Omental fat pad (tissue), 4 donors: ENCODE data around the gene MYH3. TPM values are rescaled to one million over a fixed set of nuclear protein-coding genes. Genes with fewer than 3 reads are reported as not detected.
A peak's percentile ranks its signal among the peaks of the same experiment; 100 is the strongest.

Experiments used
- ATAC-seq: fragments of 150-250 bp; one replicate; pipeline ENCODE4 v1.9.1; 2016; ENCODE audit warnings: mild to moderate bottlenecking, moderate library complexity; ENCODE audit not compliant: low FRiP score
- DNase-seq: peaks from one replicate; pipeline ENCODE4 v3.0.0-alpha.2; 2019; ENCODE audit warnings: low spot score
- total RNA-seq, 4 donors: library from RNA; depleted of rRNA; stranded (reverse); fragments of >200 nt; gene quantifications; one replicate each; pipeline ENCODE4 v1.1.0, GENCODE V29; 2016
- TF ChIP-seq, protein P1 (sequence below), 3 donors: fragments of 450-650 bp; IDR thresholded peaks; one replicate each; pipeline ENCODE4 v1.5.1; 2016 to 2017; ENCODE audit warnings: antibody characterized with exemption in 3 of 3, mild to moderate bottlenecking in 3 of 3, moderate library complexity in 2 of 3

MYH3 gene
- total RNA-seq, 4 donors from 2014 or later: 2.3 to 2.8 (median 2.5) TPM

- ATAC-seq (no peak), DNase-seq (peak; percentile 96)
- TF ChIP-seq, protein P1, sequence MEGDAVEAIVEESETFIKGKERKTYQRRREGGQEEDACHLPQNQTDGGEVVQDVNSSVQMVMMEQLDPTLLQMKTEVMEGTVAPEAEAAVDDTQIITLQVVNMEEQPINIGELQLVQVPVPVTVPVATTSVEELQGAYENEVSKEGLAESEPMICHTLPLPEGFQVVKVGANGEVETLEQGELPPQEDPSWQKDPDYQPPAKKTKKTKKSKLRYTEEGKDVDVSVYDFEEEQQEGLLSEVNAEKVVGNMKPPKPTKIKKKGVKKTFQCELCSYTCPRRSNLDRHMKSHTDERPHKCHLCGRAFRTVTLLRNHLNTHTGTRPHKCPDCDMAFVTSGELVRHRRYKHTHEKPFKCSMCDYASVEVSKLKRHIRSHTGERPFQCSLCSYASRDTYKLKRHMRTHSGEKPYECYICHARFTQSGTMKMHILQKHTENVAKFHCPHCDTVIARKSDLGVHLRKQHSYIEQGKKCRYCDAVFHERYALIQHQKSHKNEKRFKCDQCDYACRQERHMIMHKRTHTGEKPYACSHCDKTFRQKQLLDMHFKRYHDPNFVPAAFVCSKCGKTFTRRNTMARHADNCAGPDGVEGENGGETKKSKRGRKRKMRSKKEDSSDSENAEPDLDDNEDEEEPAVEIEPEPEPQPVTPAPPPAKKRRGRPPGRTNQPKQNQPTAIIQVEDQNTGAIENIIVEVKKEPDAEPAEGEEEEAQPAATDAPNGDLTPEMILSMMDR (IDR thresholded peaks at IDR 0.05): peak in 1 of 3 donors; percentile 91
Measured at GRCh38 chr17:10616502-10617119, 40.5 kb downstream of the MYH3 start.

DNA sequence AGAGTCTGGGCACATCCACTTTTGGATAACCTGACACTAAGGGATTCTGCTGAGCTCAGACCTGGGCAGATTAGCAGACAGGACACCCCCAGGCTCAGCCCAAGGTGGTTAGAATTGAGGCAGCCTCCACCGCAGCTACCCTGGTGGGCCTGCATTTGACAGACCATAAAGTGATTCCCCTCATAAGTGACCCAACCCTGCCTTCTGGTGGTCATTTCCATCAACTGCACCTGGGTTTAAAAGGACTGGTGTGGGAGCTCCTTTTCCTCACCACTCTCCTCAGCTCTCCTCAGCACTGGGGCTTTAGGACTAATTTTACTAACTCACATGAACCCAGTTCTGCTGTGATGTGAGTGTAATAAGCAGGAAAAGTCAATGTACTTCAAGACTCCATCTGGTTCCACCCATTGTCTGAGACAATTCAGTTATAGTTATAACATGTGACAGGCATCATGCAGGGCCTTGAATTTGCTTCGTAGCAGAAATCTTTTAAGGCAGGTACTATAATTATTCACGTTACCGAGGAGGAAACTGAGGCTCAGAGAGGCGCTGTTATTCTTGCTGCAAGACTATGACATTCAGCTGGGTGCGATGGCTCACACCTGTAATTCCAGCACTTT, 42.5 kb downstream of the MYH3 start:
- DNase-seq (no peak), ATAC-seq (no peak)
- TF ChIP-seq, protein P1 (IDR thresholded peaks at IDR 0.05): peak in 1 of 3 donors; percentile 12

- DNase-seq: no peak
- TF ChIP-seq, protein P1 (IDR thresholded peaks at IDR 0.05): no peak
- peak; percentile 53 for ATAC-seq
Measured at GRCh38 chr17:10613775-10614513, 43.2 kb downstream of the MYH3 start.

DNA sequence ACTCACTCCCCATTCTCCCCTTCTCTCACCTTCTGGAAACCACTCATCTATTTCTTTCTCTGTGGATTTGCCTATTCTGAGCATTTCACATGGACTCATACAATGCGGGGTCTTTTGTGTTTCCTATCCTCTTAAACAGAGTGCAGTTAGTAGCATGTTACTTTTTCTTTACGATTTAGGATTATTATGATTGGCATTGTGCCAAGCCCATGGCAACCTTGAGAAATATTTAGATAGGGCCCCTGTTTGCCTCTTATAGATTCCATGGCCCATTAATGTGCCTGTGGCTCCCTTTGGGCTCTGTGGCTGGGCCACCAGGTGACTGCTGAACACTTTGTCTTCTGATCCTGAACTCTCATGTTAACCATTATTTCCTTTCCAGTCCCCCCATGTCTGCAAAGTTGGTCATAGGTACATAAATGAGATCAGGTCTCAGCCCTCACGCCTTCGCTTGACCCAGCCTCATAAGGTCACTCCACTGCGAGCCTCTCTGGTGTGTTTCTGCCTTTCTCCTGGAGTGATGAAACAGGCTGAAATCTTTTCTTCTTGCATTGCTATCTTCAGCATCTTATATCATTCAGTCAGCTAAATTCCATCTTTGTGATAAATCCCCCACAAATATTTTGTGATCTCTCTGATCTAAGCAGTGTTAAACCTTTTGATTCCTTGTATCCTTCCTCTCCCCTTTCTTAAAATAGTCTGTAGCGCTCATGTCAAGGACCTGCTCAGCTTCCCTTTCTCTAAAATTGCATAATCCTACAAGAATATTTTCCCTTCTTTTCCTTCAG, 44.0 kb downstream of the MYH3 start:
- DNase-seq (no peak), ATAC-seq (no peak)
- TF ChIP-seq, protein P1 (IDR thresholded peaks at IDR 0.05): no peak

GRCh38 chr17:10610884-10611283, 46.2 kb downstream of the MYH3 start:
- TF ChIP-seq, protein P1 (IDR thresholded peaks at IDR 0.05): no peak
- ATAC-seq (no peak), DNase-seq (no peak)

GRCh38 chr17:10608244-10608643, 48.9 kb downstream of the MYH3 start:
- ATAC-seq (no peak), DNase-seq (no peak)
- TF ChIP-seq, protein P1 (IDR thresholded peaks at IDR 0.05): no peak
